ENCODE measurements around the gene PTPRG.

PTPRG gene

GRCh38 chr3:61736506-61736905, 175.1 kb downstream of the PTPRG start:
- H3K4me3 ChIP-seq (ENCODE audit: low read depth, low read length): no peak overlapping the region
- no peak for TF ChIP-seq CTCF (IDR thresholded peaks at IDR 0.05; ENCODE audit: insufficient read depth, low read depth, low read length, missing control alignments)
- DNase-seq (ENCODE audit: low read depth): no peak

DNA sequence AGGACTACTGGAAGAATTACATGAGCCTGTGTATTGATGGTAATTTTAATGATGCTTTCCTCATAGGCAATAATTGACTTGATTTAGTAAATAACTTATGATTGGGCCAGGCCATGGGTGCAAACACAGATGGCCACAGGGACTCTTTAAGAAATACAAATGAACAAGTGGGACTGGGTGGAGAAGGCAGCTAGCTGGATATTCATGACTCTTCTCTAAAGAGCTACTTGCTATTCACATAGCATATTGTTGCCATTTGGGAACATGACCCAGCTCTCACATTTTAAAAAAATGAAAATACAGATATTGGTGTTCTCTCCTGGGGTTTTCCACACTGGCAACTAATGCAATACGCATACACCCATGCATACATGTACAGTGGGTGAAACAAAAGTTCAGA, 178.3 kb downstream of the PTPRG start:
- no peak overlapping the region for H3K4me3 ChIP-seq (ENCODE audit: low read depth, low read length)
- no peak for DNase-seq (ENCODE audit: low read depth)
- no peak for TF ChIP-seq CTCF (IDR thresholded peaks at IDR 0.05; ENCODE audit: insufficient read depth, low read depth, low read length, missing control alignments)

- DNase-seq (ENCODE audit: low read depth): no peak
- H3K4me3 ChIP-seq (ENCODE audit: low read depth, low read length): no peak overlapping the region
- no peak for TF ChIP-seq CTCF (IDR thresholded peaks at IDR 0.05; ENCODE audit: insufficient read depth, low read depth, low read length, missing control alignments)
These were observed 179.1 kb downstream of the PTPRG start for GRCh38 chr3:61740494-61740893.

DNA sequence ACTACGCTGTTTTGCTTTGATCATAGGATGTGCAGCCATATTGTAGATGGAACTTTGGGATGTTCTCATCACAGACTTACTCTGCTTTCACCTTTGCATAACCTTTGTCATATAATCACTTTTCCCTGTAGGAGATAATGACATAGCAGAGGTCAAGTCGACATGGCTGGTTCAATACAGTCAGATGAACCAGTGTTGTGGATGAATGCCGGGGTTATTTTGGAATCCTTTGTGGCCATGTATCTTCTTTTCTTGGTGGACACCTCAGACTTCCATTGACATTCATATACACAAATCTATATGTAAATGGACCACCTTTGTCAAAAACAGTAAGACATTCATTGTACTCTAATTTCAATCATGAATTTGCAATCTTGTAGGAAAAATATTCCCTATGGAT, 180.2 kb downstream of the PTPRG start:
- no peak for DNase-seq (ENCODE audit: low read depth)
- H3K4me3 ChIP-seq (ENCODE audit: low read depth, low read length): no peak overlapping the region
- no peak for TF ChIP-seq CTCF (IDR thresholded peaks at IDR 0.05; ENCODE audit: insufficient read depth, low read depth, low read length, missing control alignments)

GRCh38 chr3:61742006-61742405, 180.6 kb downstream of the PTPRG start:
- no peak for TF ChIP-seq CTCF (IDR thresholded peaks at IDR 0.05; ENCODE audit: insufficient read depth, low read depth, low read length, missing control alignments)
- H3K4me3 ChIP-seq (ENCODE audit: low read depth, low read length): no peak overlapping the region
- DNase-seq (ENCODE audit: low read depth): no peak

GRCh38 chr3:61743067-61743466, 181.7 kb downstream of the PTPRG start:
- DNase-seq (ENCODE audit: low read depth): no peak
- H3K4me3 ChIP-seq (ENCODE audit: low read depth, low read length): no peak overlapping the region
- no peak for TF ChIP-seq CTCF (IDR thresholded peaks at IDR 0.05; ENCODE audit: insufficient read depth, low read depth, low read length, missing control alignments)

- no peak for TF ChIP-seq CTCF (IDR thresholded peaks at IDR 0.05; ENCODE audit: insufficient read depth, low read depth, low read length, missing control alignments)
- no peak overlapping the region for H3K4me3 ChIP-seq (ENCODE audit: low read depth, low read length)
- no peak for DNase-seq (ENCODE audit: low read depth)
These were observed 182.4 kb downstream of the PTPRG start for GRCh38 chr3:61743686-61744242.

Measured in GM12865 (cell line).